Measurements from ENCODE around the gene RRP15. TPM values are rescaled to one million over a fixed set of nuclear protein-coding genes. Genes with fewer than 3 reads are reported as not detected.

Gene RRP15, protein sequence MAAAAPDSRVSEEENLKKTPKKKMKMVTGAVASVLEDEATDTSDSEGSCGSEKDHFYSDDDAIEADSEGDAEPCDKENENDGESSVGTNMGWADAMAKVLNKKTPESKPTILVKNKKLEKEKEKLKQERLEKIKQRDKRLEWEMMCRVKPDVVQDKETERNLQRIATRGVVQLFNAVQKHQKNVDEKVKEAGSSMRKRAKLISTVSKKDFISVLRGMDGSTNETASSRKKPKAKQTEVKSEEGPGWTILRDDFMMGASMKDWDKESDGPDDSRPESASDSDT
- 3.9 and 5.1 TPM in 2 replicates for total RNA-seq

GRCh38 chr1:218284917-218285635, at the start of gene RRP15:
Gene RRP15 (plus strand): TSS chr1:218285293. CDS start chr1:218285317, 24 bp downstream.

DNA sequence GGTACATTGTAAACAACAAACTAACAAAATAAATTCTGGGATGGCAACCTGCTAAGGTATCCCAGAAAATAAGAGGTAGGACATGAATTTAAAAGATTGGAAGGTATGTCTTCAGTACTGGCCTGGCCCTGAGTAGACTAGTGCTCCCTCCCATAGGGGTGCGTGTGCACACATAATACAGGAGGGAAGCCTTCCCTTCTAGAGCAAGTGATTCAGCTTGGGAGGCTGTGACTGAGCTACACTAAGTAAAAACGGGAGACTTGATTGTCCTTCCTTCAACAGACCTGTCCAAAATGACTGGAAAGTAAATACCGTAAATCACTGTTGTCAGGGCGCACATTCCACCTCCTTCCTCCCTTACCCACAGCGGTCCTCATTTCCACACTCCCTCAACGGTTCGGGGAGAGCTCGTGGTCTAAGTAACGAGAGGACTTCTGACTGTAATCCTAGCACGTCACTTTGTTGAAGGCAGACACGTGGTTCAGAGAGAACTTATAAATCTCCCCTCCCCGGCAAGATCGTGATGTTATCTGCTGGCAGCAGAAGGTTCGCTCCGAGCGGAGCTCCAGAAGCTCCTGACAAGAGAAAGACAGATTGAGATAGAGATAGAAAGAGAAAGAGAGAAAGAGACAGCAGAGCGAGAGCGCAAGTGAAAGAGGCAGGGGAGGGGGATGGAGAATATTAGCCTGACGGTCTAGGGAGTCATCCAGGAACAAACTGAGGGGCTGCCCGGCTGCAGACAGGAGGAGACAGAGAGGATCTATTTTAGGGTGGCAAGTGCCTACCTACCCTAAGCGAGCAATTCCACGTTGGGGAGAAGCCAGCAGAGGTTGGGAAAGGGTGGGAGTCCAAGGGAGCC, 60.0 kb downstream of the RRP15 start, which contains the start of gene TGFB2:
TSS of gene TGFB2 (plus strand) at position 523 of the 859 bp plus-strand sequence. CDS start 1,366 bp downstream, outside the sequence.

Other genes starting within 250 kb of the RRP15 start
- 5.8 and 12.6 TPM in 2 replicates for gene TGFB2, start 60.0 kb downstream of the RRP15 start, total RNA-seq